Adrenal gland (tissue), 12 donors: ENCODE data around the gene ATXN1. TPM values are rescaled to one million over a fixed set of nuclear protein-coding genes. Genes with fewer than 3 reads are reported as not detected.

Experiments
- DNase-seq, 7 donors: peaks; one replicate each; pipeline ENCODE4 v3.0.0-alpha.2; 2019 to 2020
- H3K27ac ChIP-seq, 5 donors: fragments of 200-600 bp; sonication (generic) in 4 of 5; 1 replicate in 3 of 5; 2 replicates in 2 of 5; pipeline versions ENCODE4 v1.5.1 to v1.8.0; 2016 to 2020; ENCODE audit warnings: mild to moderate bottlenecking in 1 of 5
- H3K27me3 ChIP-seq: fragments of 200-600 bp; 2 replicates; pipeline ENCODE4 v1.8.0; 2021
- H3K36me3 ChIP-seq, 2 donors: fragments of 200-600 bp; replicated peaks in 1 of 2; 1 replicate in 1 of 2; 2 replicates in 1 of 2; pipeline versions ENCODE4 v1.5.1 to v1.8.0; 2018 to 2022
- H3K4me1 ChIP-seq, 2 donors: fragments of 200-600 bp; replicated peaks in 1 of 2; 1 replicate in 1 of 2; 2 replicates in 1 of 2; pipeline versions ENCODE4 v1.5.1 to v1.8.0; 2018 to 2021
- H3K4me3 ChIP-seq, 4 donors: fragments of 200-600 bp; sonication (generic) in 3 of 4; one replicate each; pipeline ENCODE4 v1.5.1; 2016 to 2018
- H3K9me3 ChIP-seq, 3 donors: fragments of 200-600 bp; sonication (generic) in 1 of 3; replicated peaks in 1 of 3; 1 replicate in 2 of 3; 2 replicates in 1 of 3; pipeline versions ENCODE4 v1.5.1 to v1.8.0; 2016 to 2021
- POLR2A ChIP-seq, 2 donors: fragments of 450-650 bp; IDR thresholded peaks; one replicate each; pipeline ENCODE4 v1.6.1; 2017; ENCODE audit warnings: antibody characterized with exemption in 2 of 2, mild to moderate bottlenecking in 2 of 2, moderate library complexity in 1 of 2
- WGBS, 4 donors: extraction: QIAGEN DNeasy Blood & Tissue Kit in 2 of 4; methylation state at CpG; one replicate each; pipeline versions ENCODE4 v1.1.5 to v1.1.7; 2013 to 2017; 5-methylcytosine and 5-hydroxymethylcytosine counted together
- intact Hi-C, 2 donors: fragments of 100-400 bp; cut with DNase I; formaldehyde crosslinking; loops; one replicate each; pipeline versions ENCODE4 v1.14.1 to v1.15.0; 2022 to 2023
- polyA plus RNA-seq, 3 donors: library from polyadenylated mRNA; stranded (reverse); fragments of 200-250 nt in 2 of 3; fragments of 350-450 nt in 1 of 3; fragmentation: Illumina TruSeq in 1 of 3; extraction: RNeasy Lipid Tissue Mini Kit (QIAGEN cat#74804) in 1 of 3; gene quantifications; one replicate each; pipeline ENCODE4 v1.2.3, GENCODE V29; 2013 to 2014
- total RNA-seq, 9 donors: library from RNA; depleted of rRNA in 4 of 9; stranded (reverse); fragments of >200 nt in 4 of 9; fragments of 120-200 nt in 1 of 9; fragmentation: NEBNext Ultra II Directional in 1 of 9; extraction: Animal tissue kit (Norgen Biotek cat#: 25700) in 1 of 9; gene quantifications; one replicate each; pipeline versions ENCODE4 v1.1.0 to v1.2.4, GENCODE V29; 2013 to 2023
- TF ChIP-seq, protein P1 (sequence below), 6 experiments: fragments of 450-650 bp in 4 of 6; fragments of 200-600 bp in 2 of 6; sonication (generic) in 1 of 6; IDR thresholded peaks; 1 replicate in 5 of 6; 2 replicates in 1 of 6; pipeline versions ENCODE4 v1.5.1 to v1.8.0; 2016 to 2021; ENCODE audit warnings: antibody characterized with exemption in 6 of 6, mild to moderate bottlenecking in 2 of 6, moderate library complexity in 1 of 6
- donor health status: healthy with polysubstance abuse.
- donor health status: Bipolar disorder and iron deficiency.
- donor health status: DM: yes; HTN: yes; CAD: no.
- donor health status: DM: no; HTN: no; CAD: no.
- donor health status: DM: no; HTN: no; CAD: no.
- donor health status: DM: yes; HTN: yes; CAD: no.

Gene ATXN1
- total and polyA plus RNA-seq, 12 donors: 3.4 to 51.3 (median 25.4) TPM

DNA sequence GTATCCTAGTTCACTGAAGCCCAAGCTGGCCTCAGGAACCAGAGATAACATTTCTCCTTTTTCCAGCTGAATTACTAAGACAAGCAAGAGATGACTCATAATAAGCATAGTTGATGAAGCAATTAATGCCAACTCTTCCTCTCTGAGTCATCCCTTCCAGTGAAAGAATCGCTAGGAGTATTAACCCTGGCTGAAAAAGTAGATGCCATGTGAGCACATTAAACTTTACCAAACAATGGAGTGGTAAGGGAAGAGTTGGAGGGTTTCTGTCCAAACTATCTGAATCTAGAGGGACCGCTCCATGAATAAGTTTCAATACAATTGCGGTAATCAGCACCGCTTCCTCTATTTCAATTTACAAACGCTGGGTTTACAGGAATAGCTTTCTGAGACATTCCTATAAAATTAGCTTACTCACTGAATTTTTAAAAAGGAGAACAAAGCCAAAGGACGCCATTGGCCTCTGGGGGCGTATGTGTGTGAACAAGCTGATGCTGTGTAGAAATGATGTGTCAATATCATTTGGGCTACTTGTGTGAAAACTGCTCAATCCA lies 48.3 kb downstream of the ATXN1 start:
- Histone ChIP-seq H3K27me3 (no peaks in the 10 kb centered on the region), H3K36me3 (no peaks in the 10 kb centered on the region), H3K4me3 (peak overlapping the region in 1 of 4 donors; percentile 7), H3K27ac (peak overlapping the region; percentile 73 to 88 (median 79)), H3K9me3 (no peaks in the 10 kb centered on the region), H3K4me1 (peaks cover 18 to 30% of the 10 kb centered on the region in 2 donors)
- TF ChIP-seq, protein P1, sequence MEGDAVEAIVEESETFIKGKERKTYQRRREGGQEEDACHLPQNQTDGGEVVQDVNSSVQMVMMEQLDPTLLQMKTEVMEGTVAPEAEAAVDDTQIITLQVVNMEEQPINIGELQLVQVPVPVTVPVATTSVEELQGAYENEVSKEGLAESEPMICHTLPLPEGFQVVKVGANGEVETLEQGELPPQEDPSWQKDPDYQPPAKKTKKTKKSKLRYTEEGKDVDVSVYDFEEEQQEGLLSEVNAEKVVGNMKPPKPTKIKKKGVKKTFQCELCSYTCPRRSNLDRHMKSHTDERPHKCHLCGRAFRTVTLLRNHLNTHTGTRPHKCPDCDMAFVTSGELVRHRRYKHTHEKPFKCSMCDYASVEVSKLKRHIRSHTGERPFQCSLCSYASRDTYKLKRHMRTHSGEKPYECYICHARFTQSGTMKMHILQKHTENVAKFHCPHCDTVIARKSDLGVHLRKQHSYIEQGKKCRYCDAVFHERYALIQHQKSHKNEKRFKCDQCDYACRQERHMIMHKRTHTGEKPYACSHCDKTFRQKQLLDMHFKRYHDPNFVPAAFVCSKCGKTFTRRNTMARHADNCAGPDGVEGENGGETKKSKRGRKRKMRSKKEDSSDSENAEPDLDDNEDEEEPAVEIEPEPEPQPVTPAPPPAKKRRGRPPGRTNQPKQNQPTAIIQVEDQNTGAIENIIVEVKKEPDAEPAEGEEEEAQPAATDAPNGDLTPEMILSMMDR (IDR thresholded peaks at IDR 0.05): peak in 5 of 6 experiments; percentile 11 to 44 (median 26)
- TF ChIP-seq POLR2A (IDR thresholded peaks at IDR 0.05): peak in 1 of 2 donors; percentile 51
- intact Hi-C loops: no loop called here
- DNase-seq: peak in 6 of 7 donors; percentile 49 to 81 (median 64)
- WGBS, 4 donors: 28 to 57% (median 45%) methylated on average over 7 of the region's 7 CpGs

DNA sequence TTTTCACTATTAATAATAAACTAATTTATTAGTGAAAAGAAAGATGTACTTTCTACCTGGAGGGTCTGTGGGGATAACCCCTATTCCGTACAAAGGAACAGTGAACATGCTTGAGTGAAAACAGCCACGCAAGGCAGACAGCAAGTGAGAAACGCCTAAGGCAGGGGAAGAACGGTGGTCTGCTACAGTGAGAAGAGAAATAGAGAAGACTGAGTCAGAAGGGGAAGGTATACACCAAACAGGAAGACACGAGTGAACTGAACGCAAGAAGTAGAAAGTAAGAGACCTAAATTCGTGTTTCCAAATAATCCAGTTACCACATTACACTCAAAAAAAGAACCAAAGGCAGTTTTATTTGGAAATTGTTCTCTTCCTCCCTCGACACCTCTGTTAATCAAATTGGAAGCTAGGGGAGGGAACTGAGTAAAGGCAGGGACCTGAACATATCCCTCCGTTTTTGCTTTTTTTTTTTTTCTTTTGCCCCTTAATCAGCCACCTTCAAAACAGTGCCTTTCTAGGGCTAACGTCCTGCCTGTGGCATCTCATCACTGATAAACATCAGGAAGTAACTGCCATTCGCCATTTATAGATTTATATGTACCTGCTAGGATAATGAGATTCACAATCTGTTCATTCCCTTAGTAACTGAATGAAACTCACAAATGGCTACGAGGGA lies 48.9 kb downstream of the ATXN1 start:
- Histone ChIP-seq H3K9me3 (no peaks in the 10 kb centered on the region), H3K27ac (peak overlapping the region; percentile 73 to 88 (median 79)), H3K27me3 (no peaks in the 10 kb centered on the region), H3K4me3 (peak overlapping the region in 1 of 4 donors; percentile 7), H3K36me3 (no peaks in the 10 kb centered on the region), H3K4me1 (peaks cover 12 to 31% of the 10 kb centered on the region in 2 donors)
- intact Hi-C loops: no loop called here
- TF ChIP-seq, protein P1 (IDR thresholded peaks at IDR 0.05): no peak
- no peak for TF ChIP-seq POLR2A (IDR thresholded peaks at IDR 0.05)
- DNase-seq: peak in 1 of 7 donors; percentile 9
- 37 to 44% (median 42%) methylated on average over 12 of the region's 12 CpGs for WGBS, 4 donors

DNA sequence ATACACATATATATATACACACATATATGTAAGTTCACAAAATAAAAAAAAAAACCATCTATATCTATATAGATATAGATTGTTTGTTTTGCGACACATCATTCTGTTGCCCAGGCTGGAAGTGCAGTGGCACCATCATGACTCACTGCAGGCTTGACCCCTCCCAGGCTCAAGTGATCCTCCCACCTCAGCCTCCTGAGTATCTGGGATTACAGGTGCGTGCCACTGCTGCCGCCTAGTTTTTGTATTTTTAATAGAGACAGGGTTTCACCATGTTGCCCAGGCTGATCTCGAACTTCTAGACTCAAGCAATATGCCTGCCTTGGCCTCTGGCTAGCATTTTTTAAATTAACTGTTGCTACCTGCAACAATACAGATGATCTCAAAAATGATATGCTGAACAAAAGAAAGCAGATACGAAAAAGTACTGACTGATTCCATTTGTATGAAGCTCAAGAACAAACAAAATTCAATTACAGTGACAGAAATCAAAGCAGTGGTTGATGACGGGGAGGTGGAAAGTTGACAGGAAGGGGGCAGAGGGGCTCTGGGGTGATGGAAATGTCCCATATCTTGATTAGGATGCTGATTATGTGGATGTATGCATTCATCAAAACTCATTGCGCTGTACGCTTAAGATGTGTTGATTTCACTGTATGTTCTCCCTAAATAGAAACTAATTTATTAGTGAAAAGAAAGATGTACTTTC lies 49.6 kb downstream of the ATXN1 start:
- Histone ChIP-seq H3K9me3 (no peaks in the 10 kb centered on the region), H3K4me3 (no peak overlapping the region), H3K27ac (peak overlapping the region; percentile 73 to 88 (median 79)), H3K27me3 (no peaks in the 10 kb centered on the region), H3K4me1 (peaks cover 12 to 32% of the 10 kb centered on the region in 2 donors), H3K36me3 (no peaks in the 10 kb centered on the region)
- 86 to 93% (median 92%) methylated on average over 8 of the region's 8 CpGs for WGBS, 4 donors
- intact Hi-C loops: no loop called here
- no peak for DNase-seq
- TF ChIP-seq, protein P1 (IDR thresholded peaks at IDR 0.05): no peak
